NCI-H1930 (cell line): Measurements from ENCODE around the gene DHX38.
"Not testable (repeated sequence)": the region's sequence is repeated elsewhere in the genome, so short reads cannot be mapped to it uniquely, and the experiment has no call there.

Experiments used
- DNase-seq, 2 experiments: peaks; one replicate each; lab custom pipeline; 2025; lab: John Stamatoyannopoulos, UW

Gene DHX38

DNA sequence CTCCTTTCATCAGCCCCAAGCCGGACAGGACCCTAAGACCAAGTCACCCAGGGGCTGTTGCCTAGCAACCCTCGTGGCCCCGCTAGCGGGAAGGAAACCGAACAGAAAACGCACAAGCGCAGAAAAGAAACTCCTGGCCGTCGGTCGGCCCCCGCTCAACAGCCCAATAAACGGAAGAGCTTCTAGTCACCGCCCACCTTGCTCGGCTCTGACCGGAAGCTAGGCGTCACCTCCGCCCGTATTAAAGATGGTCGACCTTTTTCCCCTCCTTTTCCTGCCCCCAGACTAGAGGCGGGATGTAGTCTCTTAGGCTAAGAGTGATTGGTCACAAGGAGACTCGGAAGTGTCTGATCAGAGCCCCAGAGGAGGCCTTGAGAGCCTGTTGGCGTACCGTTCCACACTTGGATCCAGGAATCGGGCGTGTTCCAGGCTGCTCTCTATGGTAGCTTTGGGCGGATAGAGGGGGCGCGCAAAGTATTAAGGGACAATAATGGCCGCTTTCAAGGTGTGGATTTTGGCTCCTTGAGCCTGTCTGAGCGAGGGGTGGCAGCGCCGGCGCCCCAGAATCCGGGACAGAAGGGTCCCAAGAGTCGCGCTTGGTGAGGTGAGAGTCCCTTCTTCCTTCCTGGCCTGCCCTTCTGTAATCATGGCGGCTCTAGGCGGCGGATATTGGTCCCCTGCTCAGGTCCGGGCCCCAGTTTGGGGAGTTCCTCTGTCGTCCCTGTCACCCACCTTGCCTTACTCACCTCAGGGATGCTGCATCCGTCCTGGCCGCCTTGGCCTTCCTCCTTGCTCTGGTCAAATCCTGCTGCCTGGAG lies at the start of gene DHX38, which contains the start of gene TXNL4B:
Gene DHX38, plus strand, starts transcription at position 400 of the 818 bp plus-strand sequence. CDS start 2,311 bp downstream, outside the sequence.
Gene TXNL4B, minus strand, starts transcription at position 173 of the 818 bp plus-strand sequence. CDS start 2,871 bp downstream, outside the sequence.
- peak; percentile 91 to 93 for DNase-seq

DNA sequence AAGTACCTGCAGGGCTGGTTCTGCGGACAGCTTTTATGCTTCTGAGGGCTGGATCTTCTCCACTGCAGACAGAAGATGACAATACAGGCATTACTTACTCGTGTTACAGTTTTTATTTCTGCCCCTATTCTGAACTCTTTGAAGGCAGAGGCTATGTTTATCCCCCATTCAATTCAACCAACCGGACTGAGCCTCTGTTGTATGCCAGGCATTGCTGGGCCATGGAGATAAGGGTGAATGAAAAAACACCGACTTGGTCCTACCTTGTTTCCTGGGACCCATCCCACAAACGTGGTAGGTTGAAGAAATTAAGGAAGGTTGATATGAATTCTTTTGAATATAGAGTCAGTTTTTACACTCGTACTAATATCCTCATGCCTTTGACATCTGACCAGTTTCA lies 49.4 kb upstream of the DHX38 start:
- DNase-seq: no peak

DNA sequence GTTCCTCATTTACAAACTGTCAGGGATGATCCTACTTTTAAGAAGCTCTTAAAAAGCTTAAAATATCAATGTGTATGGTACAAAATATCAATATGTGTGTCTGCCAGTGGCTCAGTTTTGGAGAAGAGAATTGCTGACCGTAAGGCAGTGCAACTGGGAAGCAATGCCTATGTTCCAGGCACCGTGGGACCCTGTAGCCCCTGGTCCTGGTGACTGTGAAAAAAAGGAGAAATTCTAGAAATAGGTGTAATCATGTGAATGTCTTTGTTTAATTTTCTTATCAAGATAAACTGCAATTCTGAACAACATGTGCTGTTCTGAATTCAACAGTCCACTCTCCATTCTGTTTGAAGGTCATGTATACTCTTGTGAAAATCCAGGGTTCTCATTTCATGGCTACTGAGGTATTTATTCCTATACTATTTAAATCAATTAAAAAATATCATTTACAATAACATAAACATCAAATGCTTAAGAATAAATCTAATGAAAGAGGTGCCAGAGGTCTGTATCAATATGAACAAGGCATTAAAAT lies 48.8 kb upstream of the DHX38 start:
- DNase-seq: no peak

DNA sequence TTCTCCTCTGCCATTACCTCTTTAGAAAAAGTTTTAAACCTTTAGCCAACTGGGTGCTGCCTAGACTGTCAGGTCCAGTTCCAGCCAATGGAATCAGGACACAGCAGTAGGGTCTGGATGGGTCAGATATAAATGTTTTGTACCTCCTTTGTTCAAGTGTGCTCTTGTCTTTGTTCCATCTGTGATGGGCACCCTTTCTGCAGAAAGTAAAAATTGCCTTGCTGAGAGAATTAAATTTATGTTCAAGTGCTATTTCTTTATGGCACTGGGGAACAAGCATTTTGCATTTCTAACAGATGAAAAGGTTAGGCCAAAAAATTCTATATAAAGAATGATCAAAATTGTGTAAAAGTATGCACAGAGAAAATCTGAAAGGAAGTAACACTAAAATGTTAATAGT lies 44.5 kb upstream of the DHX38 start:
- no peak for DNase-seq

DNA sequence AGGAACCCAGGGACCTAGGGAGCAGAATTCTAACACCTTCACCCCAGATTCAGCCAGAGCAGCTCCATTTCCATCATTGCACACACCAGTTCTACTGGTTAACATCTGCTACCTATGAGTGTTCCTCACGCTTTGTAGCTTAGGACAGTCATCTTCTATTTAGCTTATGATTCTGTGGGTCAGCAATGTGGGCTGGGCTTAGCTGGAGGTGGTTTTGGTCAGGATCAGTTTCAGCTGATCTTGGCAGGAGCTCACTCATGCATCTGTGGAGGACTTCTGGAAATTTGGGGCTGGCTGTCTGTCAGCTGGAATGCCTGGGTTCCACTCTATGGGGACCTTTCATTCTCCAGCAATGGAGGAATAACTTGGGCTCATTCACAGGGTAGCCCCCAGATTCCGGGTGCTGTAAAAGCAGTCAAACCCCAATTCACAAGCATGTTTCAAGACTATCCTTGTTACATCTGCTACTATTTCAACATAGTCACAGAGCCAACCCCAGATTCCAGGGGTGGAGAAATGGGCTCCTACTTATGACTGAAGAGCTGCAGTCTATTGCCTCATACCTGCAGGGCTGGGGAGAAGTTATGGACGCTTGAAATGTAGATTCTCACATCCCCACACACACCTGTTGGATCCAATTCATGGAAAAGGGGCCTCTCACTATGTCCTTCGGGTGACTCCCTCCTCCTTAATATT lies 42.7 kb upstream of the DHX38 start:
- DNase-seq: no peak

DNA sequence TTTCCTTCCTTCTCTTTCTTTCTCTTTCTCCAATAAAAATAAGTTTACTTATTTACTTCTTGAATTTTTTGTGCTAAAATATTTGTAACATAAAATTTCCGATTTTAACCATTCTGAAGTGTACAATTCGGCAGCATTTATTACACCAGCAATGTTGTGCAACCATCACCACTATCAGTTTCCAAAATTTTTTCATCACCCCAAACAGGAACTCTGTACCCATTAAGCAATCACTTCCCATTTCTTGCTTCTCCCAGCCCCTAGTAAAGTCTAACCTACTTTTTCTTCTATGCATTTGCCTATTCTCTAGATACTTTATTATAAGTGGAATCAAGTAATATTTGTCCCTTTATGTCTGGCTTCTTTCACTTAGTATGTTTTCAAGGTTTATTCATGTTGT lies 41.8 kb upstream of the DHX38 start:
- no peak for DNase-seq

DNA sequence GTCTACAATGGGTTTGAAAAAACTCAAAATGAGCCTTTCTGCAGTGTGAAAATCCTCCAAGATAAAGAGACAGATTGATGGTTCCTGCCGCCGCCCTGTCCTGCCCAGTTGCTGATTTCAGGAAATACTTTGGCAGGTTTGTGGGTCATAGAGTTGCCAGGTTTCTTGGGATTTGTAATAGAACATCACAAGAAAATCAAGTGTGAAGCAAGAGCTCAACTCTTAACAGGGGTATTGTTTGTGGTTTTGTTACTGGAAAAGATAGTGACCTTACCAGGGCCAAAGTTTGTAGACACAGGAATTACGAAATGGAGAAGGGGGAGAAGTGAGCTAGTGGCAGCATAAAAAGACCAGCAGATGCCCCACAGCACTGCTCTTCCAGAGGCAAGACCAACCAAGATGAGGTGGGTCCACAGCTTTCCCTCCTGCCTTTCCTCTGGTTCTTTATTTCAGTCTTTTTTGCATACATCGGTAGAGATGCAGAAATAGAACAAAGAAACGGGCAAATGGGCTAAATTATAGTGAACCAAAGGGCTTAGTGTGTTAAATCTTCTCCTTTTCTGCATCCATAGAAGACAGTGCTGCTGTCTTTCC lies 39.3 kb upstream of the DHX38 start, which contains the start of gene HP:
Gene HP, plus strand, starts transcription at position 252 of the 594 bp plus-strand sequence. Its CDS starts 148 bp downstream, at position 400.
- DNase-seq: not testable (repeated sequence)

DNA sequence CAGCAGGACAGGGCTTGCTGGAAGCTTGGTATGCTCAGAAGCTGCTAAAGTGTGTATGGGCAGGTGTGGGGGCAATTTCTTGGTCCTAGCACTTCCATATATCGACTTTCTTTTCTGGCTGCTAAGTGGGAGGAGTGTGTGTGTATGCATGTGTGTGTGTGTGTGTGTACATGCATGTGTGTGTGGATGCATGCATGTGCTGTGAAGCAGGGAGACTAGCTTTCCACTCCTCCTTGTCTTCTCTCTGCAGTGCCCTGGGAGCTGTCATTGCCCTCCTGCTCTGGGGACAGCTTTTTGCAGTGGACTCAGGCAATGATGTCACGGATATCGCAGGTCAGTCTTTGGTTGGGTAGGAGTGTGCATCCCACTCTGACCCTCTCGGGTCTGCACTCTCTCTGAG lies 37.7 kb upstream of the DHX38 start:
- DNase-seq: no peak

DNA sequence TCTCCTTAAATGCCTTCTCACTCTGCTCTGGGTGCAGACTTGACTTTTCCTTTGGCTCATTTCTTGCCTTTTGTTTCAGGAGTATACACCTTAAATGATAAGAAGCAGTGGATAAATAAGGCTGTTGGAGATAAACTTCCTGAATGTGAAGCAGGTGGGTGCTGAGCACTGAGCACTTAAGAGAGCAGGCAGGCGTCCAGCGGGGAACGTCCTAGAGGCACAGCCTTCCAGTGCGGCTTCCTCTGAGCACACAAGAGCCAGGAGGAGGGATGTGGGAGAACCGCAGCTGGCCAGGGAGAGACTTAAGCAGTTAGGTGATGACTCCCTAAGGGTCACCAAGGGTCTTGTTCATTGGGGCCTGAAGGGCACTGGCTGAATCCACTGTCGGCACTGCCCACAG lies 36.3 kb upstream of the DHX38 start:
- not testable (repeated sequence) for DNase-seq

DNA sequence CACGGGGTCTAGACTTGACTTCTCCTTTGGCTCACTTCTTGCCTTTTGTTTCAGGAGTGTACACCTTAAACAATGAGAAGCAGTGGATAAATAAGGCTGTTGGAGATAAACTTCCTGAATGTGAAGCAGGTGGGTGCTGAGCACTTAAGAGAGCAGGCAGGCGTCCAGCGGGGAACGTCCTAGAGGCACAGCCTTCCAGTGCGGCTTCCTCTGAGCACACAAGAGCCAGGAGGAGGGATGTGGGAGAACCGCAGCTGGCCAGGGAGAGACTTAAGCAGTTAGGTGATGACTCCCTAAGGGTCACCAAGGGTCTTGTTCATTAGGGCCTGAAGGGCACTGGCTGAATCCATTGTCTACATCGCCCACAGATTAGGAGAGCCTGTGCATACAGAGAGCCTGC lies 34.6 kb upstream of the DHX38 start:
- DNase-seq: not testable (repeated sequence)

DNA sequence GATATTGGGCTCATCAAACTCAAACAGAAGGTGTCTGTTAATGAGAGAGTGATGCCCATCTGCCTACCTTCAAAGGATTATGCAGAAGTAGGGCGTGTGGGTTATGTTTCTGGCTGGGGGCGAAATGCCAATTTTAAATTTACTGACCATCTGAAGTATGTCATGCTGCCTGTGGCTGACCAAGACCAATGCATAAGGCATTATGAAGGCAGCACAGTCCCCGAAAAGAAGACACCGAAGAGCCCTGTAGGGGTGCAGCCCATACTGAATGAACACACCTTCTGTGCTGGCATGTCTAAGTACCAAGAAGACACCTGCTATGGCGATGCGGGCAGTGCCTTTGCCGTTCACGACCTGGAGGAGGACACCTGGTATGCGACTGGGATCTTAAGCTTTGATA lies 33.2 kb upstream of the DHX38 start:
- no peak for DNase-seq

DNA sequence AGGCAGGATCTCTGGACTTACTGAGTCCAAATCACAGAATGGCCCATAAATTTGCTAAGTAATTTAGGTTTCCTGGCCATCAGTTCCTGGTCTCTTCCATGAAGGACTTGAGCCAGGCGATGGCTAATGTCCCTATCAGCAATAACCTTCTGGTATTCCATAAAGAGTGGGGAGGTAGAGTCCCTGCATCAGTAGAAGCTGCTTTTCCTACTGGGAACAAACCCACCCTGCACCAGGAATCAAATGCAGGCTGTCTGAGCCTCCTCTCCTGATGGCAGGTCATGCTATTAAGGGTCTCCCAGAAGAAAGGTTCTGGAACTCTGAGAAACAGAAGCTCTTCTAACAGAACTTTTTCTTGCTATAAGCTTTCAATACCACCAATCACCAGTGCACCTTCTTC lies 32.1 kb upstream of the DHX38 start:
- DNase-seq: no peak

DNA sequence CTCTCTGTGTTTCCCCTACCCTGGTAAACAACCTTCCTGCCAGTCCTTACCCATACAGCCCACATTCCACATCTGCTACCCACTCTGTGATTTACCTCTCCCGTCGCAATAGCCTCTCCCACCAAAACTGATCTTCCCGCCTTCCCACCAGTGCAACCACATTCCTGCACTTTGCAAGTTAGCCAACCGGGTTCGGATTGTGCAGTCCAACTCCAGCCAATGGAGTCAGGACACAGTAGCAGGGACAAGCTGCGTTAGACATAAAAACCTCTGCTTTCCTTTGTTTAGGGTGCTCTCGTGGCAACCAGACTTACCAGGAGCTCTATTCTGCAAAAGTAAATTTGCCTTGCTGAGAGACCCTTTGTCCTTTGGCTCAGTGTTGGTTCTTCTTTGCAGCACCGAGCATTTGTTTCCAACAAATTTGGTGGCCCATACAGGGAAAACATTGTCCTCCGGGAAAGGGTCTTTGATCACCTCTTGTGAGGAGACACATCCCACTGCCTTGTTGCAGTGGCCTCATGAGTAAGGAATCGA lies 29.2 kb upstream of the DHX38 start:
- DNase-seq: no peak

DNA sequence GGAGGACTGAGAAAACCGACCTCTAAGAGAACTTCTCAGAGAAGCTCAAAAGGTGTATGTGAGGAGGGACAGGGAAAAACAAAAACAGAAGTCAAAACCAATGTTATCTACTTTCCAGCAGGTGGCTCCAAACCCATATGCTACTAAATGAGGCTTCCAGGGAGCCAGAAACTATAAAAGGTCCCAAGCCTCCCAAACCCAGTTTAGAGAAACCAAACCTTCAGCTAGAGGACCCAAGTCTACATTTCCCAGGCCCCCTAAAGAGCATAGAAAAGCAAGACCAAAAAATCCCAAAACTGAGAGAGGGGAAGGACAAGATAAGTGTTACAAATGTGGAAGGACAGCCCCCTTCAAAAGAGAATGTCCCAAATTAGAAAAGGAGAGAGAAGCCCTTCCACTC lies 26.9 kb upstream of the DHX38 start:
- DNase-seq: no peak

DNA sequence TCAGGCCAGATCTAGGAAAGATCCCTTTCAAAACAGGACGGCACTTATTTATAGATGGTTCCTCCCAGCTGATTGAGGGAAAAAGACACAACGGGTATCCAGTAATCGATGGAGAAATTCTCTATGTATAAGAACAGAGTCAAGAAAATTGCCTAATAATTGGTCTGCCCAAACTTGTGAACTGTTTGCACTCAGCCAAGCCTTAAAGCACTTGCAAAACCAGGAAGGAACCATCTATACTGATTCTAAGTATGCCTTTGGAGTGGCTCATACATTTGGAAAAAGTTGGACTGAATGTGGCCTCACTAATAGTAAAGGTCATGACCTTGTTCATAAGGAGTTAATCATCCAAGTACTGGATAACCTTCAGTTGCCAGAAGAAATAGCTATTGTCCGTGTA lies 24.7 kb upstream of the DHX38 start:
- DNase-seq: no peak

DNA sequence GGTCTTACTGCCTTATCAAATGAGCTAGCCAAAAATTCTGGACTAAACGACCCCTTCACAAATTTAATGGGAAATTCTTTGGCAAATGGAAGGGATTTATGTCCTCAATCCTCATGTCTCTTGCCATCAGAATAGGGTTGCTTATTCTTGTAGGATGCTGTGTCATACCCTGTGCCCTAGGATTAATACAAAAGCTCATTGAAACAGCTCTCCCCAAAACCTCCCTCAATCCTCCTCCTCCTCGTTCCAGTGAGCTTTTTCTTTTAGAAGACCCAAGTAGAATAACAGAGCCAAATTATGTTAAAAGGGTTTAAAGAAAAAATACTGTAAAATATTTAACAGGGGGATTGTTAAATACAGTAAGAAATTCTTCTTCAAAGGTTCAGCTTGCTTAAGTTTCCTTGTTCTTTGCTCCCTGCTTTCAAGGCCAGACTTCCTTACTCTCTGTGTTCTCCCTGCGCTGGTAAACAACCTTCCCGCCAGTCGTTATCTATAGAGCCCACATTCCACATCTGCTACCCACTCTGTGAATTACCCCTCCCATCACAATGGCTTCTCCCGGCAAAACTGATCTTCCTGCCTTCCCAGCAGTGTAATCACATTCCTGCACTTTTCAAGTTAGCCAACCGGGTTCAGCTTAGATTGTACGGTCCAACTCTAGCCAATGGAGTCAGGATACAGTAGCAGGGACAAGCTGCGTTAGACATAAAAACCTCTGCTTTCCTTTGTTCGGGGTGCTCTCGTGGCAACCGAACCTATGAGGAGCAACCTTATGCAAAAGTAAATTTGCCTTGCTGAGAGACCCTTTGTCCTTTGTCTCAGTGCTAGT lies 20.9 kb upstream of the DHX38 start:
- DNase-seq: no peak

DNA sequence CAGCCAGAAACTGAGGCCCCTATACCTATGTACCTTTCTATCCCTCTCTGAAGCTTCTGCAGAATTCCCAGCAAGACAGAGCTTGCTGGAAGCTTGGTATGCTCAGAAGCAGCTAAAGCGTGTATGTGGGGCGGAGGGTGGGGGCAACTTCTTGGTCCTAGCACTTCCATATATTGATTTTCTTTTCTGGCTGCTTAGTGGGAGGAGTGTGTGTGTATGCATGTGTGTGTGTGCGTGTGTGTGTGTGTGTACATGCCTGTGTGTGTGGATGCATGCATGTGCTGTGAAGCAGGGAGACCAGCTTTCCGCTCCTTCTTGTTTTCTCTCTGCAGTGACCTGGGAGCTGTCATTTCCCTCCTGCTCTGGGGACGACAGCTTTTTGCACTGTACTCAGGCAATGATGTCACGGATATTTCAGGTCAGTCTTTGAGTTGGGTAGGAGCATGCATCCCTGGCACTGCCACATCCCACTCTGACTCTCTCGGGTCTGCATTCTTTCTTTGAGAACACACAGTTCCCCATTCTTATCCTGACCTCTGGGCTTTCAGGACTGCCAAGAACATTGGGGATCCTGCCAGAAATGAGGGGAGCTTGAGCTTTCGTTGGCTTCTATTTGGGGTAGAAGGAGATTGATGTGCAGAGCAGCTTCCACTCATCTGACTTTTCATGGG lies 20.0 kb upstream of the DHX38 start:
- no peak for DNase-seq

DNA sequence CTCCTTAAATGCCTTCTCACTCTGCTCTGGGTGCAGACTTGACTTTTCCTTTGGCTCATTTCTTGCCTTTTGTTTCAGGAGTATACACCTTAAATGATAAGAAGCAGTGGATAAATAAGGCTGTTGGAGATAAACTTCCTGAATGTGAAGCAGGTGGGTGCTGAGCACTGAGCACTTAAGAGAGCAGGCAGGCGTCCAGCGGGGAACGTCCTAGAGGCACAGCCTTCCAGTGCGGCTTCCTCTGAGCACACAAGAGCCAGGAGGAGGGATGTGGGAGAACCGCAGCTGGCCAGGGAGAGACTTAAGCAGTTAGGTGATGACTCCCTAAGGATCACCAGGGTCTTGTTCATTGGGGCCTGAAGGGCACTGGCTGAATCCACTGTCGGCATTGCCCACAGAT lies 18.6 kb upstream of the DHX38 start:
- DNase-seq: not testable (repeated sequence)

DNA sequence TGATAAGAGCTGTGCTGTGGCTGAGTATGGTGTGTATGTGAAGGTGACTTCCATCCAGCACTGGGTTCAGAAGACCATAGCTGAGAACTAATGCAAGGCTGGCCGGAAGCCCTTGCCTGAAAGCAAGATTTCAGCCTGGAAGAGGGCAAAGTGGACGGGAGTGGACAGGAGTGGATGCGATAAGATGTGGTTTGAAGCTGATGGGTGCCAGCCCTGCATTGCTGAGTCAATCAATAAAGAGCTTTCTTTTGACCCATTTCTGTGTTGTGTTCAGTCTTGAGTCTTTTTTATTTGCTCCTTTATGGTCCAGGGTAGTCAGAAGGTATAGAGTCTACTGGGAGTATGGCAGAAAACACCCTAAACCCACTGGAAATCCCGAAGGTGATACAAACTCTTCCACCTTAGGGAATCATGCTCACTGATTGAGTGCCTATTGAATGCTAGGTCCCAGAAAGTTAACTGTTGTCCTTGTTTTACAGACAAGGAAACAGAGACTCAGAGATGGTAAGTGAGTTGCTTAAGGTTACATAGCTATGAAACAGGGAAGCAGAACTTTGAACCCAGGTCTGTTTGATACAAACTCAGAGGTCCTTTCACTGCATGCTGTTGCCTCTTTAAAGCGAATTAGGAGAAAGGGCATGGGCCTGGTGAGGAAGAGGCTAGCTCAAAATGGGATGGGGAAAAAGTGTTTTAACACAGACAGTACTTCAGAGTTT lies 16.5 kb upstream of the DHX38 start:
- DNase-seq: not testable (repeated sequence)

DNA sequence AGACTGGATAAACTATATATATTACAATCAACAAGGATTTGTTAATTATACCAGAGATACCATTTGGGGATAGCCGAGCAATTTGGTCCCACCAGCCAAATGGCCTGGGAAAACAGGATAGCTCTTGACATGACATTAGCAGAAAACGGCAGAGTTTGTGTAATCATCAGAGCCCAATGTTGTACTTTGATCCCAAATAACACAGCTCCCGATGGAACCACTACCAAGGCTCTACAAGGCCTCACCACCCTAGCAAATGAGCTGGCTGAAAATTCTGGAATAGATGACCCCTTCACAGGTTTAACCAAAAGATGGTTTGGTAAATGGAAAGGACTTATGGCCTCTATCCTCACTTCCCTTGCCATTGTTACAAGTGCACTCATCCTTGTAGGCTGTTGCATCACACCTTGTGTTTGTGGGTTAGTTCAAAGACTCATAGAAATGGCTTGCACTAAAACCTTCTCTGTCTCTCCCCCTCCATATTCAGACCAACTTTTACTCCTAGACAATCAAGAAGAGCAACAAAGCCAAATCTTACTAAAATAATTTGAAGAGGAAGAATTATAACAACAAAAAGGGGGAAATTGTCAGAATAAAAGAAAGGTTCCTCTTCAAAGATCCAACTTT lies 9.8 kb upstream of the DHX38 start:
- DNase-seq: no peak
